K562 (cell line): ENCODE results near the gene SRCAP. TPM values are rescaled to one million over a fixed set of nuclear protein-coding genes. Genes with fewer than 3 reads are reported as not detected.
A peak's percentile ranks its signal among the peaks of the same experiment; 100 is the strongest.

ENCODE experiments used
- ARHGAP35 ChIP-seq: fragments of 450-650 bp; IDR thresholded peaks from 2 replicates; pipeline ENCODE4 v1.6.1; 2018; ENCODE audit not compliant: partially characterized antibody
- BRD4 ChIP-seq: fragments of 200-600 bp; sonication (generic); IDR thresholded peaks from 2 replicates; pipeline ENCODE4 v1.6.1; 2017; ENCODE audit warnings: inconsistent platforms
- CTBP1 ChIP-seq: fragments of 450-650 bp; IDR thresholded peaks from 2 replicates; pipeline ENCODE4 v1.6.1; 2016; ENCODE audit warnings: borderline replicate concordance
- ELF4 ChIP-seq: fragments of 450-650 bp; formaldehyde crosslinking; IDR thresholded peaks from 2 replicates; pipeline ENCODE4 v1.4.0; 2022; ENCODE audit warnings: missing genetic modification characterization
- HDAC3 ChIP-seq: fragments of 450-650 bp; IDR thresholded peaks from 2 replicates; pipeline ENCODE4 v1.6.1; 2018; ENCODE audit warnings: borderline replicate concordance, mild to moderate bottlenecking, moderate library complexity; ENCODE audit not compliant: partially characterized antibody
- KAT7 ChIP-seq: sonication (generic); formaldehyde crosslinking; IDR thresholded peaks from 2 replicates; pipeline ENCODE4 v1.8.0; 2022; ENCODE audit warnings: missing genetic modification reagents, mild to moderate bottlenecking, borderline replicate concordance
- KDM5B ChIP-seq: fragments of 200-600 bp; sonication (generic); IDR thresholded peaks from 2 replicates; pipeline ENCODE4 v1.6.1; 2012; ENCODE audit warnings: low read depth, mild to moderate bottlenecking, moderate library complexity, low read length, control low read depth, inconsistent platforms; ENCODE audit not compliant: insufficient replicate concordance
- NCOA1 ChIP-seq: fragments of 450-650 bp; IDR thresholded peaks from 2 replicates; pipeline ENCODE4 v1.6.1; 2016; ENCODE audit warnings: low read depth
- OTX1 ChIP-seq: fragments of 450-650 bp; formaldehyde crosslinking; IDR thresholded peaks from 2 replicates; pipeline ENCODE4 v1.4.0; 2022; ENCODE audit warnings: mild to moderate bottlenecking
- POLR2AphosphoS2 ChIP-seq: IDR thresholded peaks from 2 replicates; pipeline ENCODE4 v1.6.1; 2012; ENCODE audit warnings: low read length, improper control_type of control experiment
- POLR2B ChIP-seq: fragments of 450-650 bp; IDR thresholded peaks from 2 replicates; pipeline ENCODE4 v1.6.1; 2018; ENCODE audit warnings: low read depth; ENCODE audit not compliant: partially characterized antibody
- RUNX1 ChIP-seq: sonication (generic); IDR thresholded peaks from 2 replicates; pipeline ENCODE4 v1.6.1; 2016; ENCODE audit warnings: antibody characterized with exemption, low read depth
- SPI1 ChIP-seq: IDR thresholded peaks from 2 replicates; pipeline ENCODE4 v1.6.1; 2011; ENCODE audit warnings: low read depth, low read length, control low read depth, borderline replicate concordance
- TCF7L2 ChIP-seq: fragments of 150-350 bp; IDR thresholded peaks from 2 replicates; pipeline ENCODE4 v1.6.1; 2016; ENCODE audit warnings: low read depth, mild to moderate bottlenecking, low read length, moderate library complexity
- ZBTB12 ChIP-seq: fragments of 250-450 bp; sonication (Bioruptor Pico); IDR thresholded peaks from 2 replicates; pipeline ENCODE4 v1.4.0; 2020
- ZNF175 ChIP-seq: fragments of 200-800 bp; sonication (Bioruptor generic); IDR thresholded peaks from 2 replicates; pipeline ENCODE4 v1.6.1; 2016; ENCODE audit warnings: low read depth, mild to moderate bottlenecking, missing genetic modification characterization, missing compliant biosample characterization
- ZNF217 ChIP-seq: sonication (generic); formaldehyde crosslinking; IDR thresholded peaks from 2 replicates; pipeline ENCODE4 v1.8.0; 2022; ENCODE audit warnings: mild to moderate bottlenecking, missing genetic modification reagents
- ZNF224 ChIP-seq: sonication (generic); formaldehyde crosslinking; IDR thresholded peaks from 2 replicates; pipeline ENCODE4 v1.8.0; 2022; ENCODE audit warnings: mild to moderate bottlenecking, missing genetic modification reagents
- ZNF76 ChIP-seq: fragments of 250-450 bp; sonication (Bioruptor Pico); IDR thresholded peaks from 2 replicates; pipeline ENCODE4 v1.4.0; 2020; ENCODE audit warnings: mild to moderate bottlenecking, moderate library complexity, borderline replicate concordance
- polyA plus RNA-seq, 8 experiments: library from polyadenylated mRNA; depleted of rRNA in 4 of 8; stranded (reverse) in 5 of 8; unstranded in 3 of 8; fragments of >200 nt; fragmentation: Nextera tagmentation in 2 of 8; fragmentation: Illumina TruSeq in 1 of 8; extraction: Ambion mirVana in 2 of 8; extraction: Trizol in 1 of 8; gene quantifications; 2 replicates each; pipeline versions ENCODE4 v1.2.1 to v1.2.3, GENCODE V29; 2011 to 2014; ENCODE audit warnings: inconsistent platforms in 1 of 8, missing spikeins in 1 of 8
- total RNA-seq, 7 experiments: library from RNA; depleted of rRNA in 6 of 7; stranded (reverse); fragments of >200 nt in 6 of 7; fragmentation: Illumina TruSeq in 2 of 7; extraction: Trizol in 2 of 7; gene quantifications; 2 replicates each; pipeline versions ENCODE4 v1.2.1 to v1.2.3, GENCODE V29; 2011 to 2021; ENCODE audit warnings: low replicate concordance in 1 of 7
- TF ChIP-seq, protein P1 (sequence below), 3 experiments: fragments of 200-800 bp in 1 of 3; sonication (Bioruptor generic) in 1 of 3; sonication (generic) in 1 of 3; formaldehyde crosslinking in 1 of 3; IDR thresholded peaks; 2 replicates each; pipeline versions ENCODE4 v1.6.1 to v1.8.0; 2016 to 2022; ENCODE audit warnings: mild to moderate bottlenecking in 2 of 3, missing compliant biosample characterization in 2 of 3, missing genetic modification characterization in 2 of 3, missing genetic modification reagents in 1 of 3
- TF ChIP-seq, protein P2 (sequence below): fragments of 200-400 bp; formaldehyde crosslinking; IDR thresholded peaks from 2 replicates; pipeline ENCODE4 v1.6.1; 2017; ENCODE audit warnings: mild to moderate bottlenecking, low read depth, low read length, moderate library complexity
- TF ChIP-seq, protein P3 (sequence below): fragments of 250-450 bp; sonication (Bioruptor Pico); IDR thresholded peaks from 2 replicates; pipeline ENCODE4 v1.8.0; 2022; ENCODE audit warnings: moderate library complexity, mild to moderate bottlenecking, inconsistent platforms

SRCAP gene
- total and polyA plus RNA-seq, 9 of the 15 experiments (the other 6 are each of a cell fraction or from before 2014, with no cell fraction given) = 0.21 to 62.6 (median 5.8) TPM

GRCh38 chr16:30698139-30698815 lies 694 bp upstream of the SRCAP start (continued):
- TF ChIP-seq SPI1 (0 out of 2 replicates have a peak, but pooled peaks have one; percentile 6), CTBP1 (peak; percentile 88), OTX1 (CRISPR knock-in tag) (peak; percentile 68; the same call in 1 of the 2 replicates), KDM5B (peak; percentile 84), TCF7L2 (0 out of 2 replicates have a peak, but pooled peaks have one; percentile 25), ELF4 (CRISPR knock-in tag) (peak; percentile 60), ZNF76 (no peak), ZNF217 (no peak), ZNF224 (CRISPR knock-in tag) (no peak), KAT7 (CRISPR knock-in tag) (peak; percentile 45; the same call in 1 of the 2 replicates), HDAC3 (peak; percentile 19), POLR2AphosphoS2 (peak; percentile 62; the same call in 1 of the 2 replicates), RUNX1 (0 out of 2 replicates have a peak, but pooled peaks have one; percentile 44), ARHGAP35 (peak; percentile 96), ZBTB12 (CRISPR knock-in tag) (peak; percentile 8; the same call in 1 of the 2 replicates), POLR2B (peak; percentile 83), NCOA1 (0 out of 2 replicates have a peak, but pooled peaks have one; percentile 42), ZNF175 (CRISPR knock-in tag) (peak; percentile 41; the same call in 1 of the 2 replicates), BRD4 (peak; percentile 98)
- TF ChIP-seq, protein P1, sequence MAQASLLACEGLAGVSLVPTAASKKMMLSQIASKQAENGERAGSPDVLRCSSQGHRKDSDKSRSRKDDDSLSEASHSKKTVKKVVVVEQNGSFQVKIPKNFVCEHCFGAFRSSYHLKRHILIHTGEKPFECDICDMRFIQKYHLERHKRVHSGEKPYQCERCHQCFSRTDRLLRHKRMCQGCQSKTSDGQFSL (CRISPR knock-in tag; IDR thresholded peaks at IDR 0.05) = peak; percentile 99
- TF ChIP-seq, protein P1 (tag; IDR thresholded peaks at IDR 0.05) = peak in 1 of 2 experiments; percentile 98; a peak in 2 of 4 replicates
- TF ChIP-seq, protein P2, sequence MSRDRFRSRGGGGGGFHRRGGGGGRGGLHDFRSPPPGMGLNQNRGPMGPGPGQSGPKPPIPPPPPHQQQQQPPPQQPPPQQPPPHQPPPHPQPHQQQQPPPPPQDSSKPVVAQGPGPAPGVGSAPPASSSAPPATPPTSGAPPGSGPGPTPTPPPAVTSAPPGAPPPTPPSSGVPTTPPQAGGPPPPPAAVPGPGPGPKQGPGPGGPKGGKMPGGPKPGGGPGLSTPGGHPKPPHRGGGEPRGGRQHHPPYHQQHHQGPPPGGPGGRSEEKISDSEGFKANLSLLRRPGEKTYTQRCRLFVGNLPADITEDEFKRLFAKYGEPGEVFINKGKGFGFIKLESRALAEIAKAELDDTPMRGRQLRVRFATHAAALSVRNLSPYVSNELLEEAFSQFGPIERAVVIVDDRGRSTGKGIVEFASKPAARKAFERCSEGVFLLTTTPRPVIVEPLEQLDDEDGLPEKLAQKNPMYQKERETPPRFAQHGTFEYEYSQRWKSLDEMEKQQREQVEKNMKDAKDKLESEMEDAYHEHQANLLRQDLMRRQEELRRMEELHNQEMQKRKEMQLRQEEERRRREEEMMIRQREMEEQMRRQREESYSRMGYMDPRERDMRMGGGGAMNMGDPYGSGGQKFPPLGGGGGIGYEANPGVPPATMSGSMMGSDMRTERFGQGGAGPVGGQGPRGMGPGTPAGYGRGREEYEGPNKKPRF = no peak
- TF ChIP-seq, protein P3, sequence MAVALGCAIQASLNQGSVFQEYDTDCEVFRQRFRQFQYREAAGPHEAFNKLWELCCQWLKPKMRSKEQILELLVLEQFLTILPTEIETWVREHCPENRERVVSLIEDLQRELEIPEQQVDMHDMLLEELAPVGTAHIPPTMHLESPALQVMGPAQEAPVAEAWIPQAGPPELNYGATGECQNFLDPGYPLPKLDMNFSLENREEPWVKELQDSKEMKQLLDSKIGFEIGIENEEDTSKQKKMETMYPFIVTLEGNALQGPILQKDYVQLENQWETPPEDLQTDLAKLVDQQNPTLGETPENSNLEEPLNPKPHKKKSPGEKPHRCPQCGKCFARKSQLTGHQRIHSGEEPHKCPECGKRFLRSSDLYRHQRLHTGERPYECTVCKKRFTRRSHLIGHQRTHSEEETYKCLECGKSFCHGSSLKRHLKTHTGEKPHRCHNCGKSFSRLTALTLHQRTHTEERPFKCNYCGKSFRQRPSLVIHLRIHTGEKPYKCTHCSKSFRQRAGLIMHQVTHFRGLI = 0 out of 2 replicates have a peak, but pooled peaks have one; percentile 5
